GM13976 (cell line): ENCODE data around the gene ZDHHC14.

ENCODE experiments used
- DNase-seq: peaks from one replicate; pipeline ENCODE4 v3.0.0; 2012; ENCODE audit warnings: low spot score
- CTCF ChIP-seq: IDR thresholded peaks from 2 replicates; pipeline ENCODE4 v1.5.1; 2012; ENCODE audit warnings: borderline replicate concordance, mild to moderate bottlenecking; ENCODE audit not compliant: insufficient read depth; ENCODE audit errors: extremely low read depth, missing control alignments, control extremely low read depth
- in situ Hi-C: fragments of 300-500 bp; cut with MboI; formaldehyde crosslinking; loops from one replicate; pipeline ENCODE4 v1.12.0; 2022; ENCODE audit warnings: low sequenced_read_pairs, mixed read lengths, inconsistent platforms; ENCODE audit not compliant: unreplicated experiment

The ZDHHC14 gene

GRCh38 chr6:157525292-157525889, 144.4 kb downstream of the ZDHHC14 start:
- TF ChIP-seq CTCF = no peak
- in situ Hi-C loops = no loop called here
- no peak for DNase-seq

DNA sequence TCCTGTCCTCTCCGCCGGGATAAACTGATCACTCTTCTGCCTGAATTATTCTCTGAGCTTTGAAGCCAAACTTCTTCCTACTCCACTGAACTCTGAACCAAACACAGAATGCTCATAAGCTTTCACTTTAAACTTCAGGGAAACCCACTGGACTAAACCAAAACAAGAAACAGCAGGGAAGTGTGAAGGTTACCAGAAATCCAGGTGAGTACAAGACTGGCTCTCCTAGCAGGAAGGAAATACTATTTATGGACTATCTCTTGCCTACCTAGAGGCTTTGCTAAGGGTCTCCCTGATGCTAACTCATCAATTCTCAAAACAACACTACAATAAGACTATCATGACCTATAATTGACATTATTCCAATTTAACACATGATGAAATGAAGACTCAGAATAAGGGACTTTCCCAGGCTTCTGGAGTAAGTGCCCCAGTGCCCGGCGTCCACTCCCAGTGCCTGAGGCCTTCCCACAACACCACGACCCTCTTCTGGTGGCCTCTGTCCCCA, 145.0 kb downstream of the ZDHHC14 start:
- in situ Hi-C loops = no loop called here
- no peak for TF ChIP-seq CTCF
- no peak for DNase-seq

GRCh38 chr6:157527471-157527907, 146.5 kb downstream of the ZDHHC14 start:
- DNase-seq = peak; percentile 62
- no peak for TF ChIP-seq CTCF
- in situ Hi-C loops = no loop called here

GRCh38 chr6:157528931-157529653, 148.1 kb downstream of the ZDHHC14 start:
- no peak for TF ChIP-seq CTCF
- DNase-seq = no peak
- in situ Hi-C loops = no loop called here

- no peak for DNase-seq
- in situ Hi-C loops = no loop called here
These were observed 148.7 kb downstream of the ZDHHC14 start for GRCh38 chr6:157529654-157530039.

GRCh38 chr6:157530126-157530525, 149.1 kb downstream of the ZDHHC14 start:
- in situ Hi-C loops = no loop called here
- no peak for DNase-seq
- TF ChIP-seq CTCF = no peak

More at GRCh38 chr6:157529654-157530039, 148.7 kb downstream of the ZDHHC14 start:
- TF ChIP-seq CTCF = no peak
